Keratinocyte (primary cell): ENCODE results near the gene ANKFN1. TPM values are rescaled to one million over a fixed set of nuclear protein-coding genes. Genes with fewer than 3 reads are reported as not detected.

Experiments used
- DNase-seq: peaks from one replicate; pipeline ENCODE4 v3.0.0-alpha.2; 2011; ENCODE audit warnings: low read depth, missing footprints, low spot score
- FAIRE-seq: peaks from 2 replicates; lab custom pipeline; 2011; peaks lifted over from hg19 to GRCh38; lab: Jason Lieb, UNC
- H2AFZ ChIP-seq: 2 replicates; pipeline ENCODE4 v1.6.0; 2012; ENCODE audit warnings: low read length, control low read depth, inconsistent platforms; ENCODE audit not compliant: control insufficient read depth
- H3K27ac ChIP-seq: 2 replicates; pipeline ENCODE4 v1.5.1; 2011; ENCODE audit warnings: low read length; ENCODE audit not compliant: control insufficient read depth, insufficient read depth
- H3K27me3 ChIP-seq: 3 replicates; pipeline ENCODE4 v1.6.0; 2011; ENCODE audit warnings: low read length; ENCODE audit not compliant: control insufficient read depth, insufficient read depth; ENCODE audit errors: extremely low read depth
- H3K36me3 ChIP-seq, 2 experiments: 2 replicates in 1 of 2; 3 replicates in 1 of 2; pipeline ENCODE4 v1.5.1; 2011; ENCODE audit warnings: low read length in 2 of 2, mild to moderate bottlenecking in 1 of 2; ENCODE audit not compliant: control insufficient read depth in 2 of 2, insufficient read depth in 2 of 2; ENCODE audit errors: extremely low read depth in 1 of 2
- H3K4me1 ChIP-seq: 3 replicates; pipeline ENCODE4 v1.5.1; 2011; ENCODE audit warnings: low read length; ENCODE audit not compliant: control insufficient read depth, insufficient read depth; ENCODE audit errors: extremely low read depth
- H3K4me2 ChIP-seq: 3 replicates; pipeline ENCODE4 v1.6.0; 2011; ENCODE audit warnings: low read depth, low read length; ENCODE audit not compliant: control insufficient read depth, insufficient read depth; ENCODE audit errors: extremely low read depth
- H3K4me3 ChIP-seq, 3 experiments: fragments of 200-600 bp in 1 of 3; sonication (generic) in 1 of 3; 2 replicates in 2 of 3; 3 replicates in 1 of 3; pipeline ENCODE4 v1.5.1; 2011 to 2016; ENCODE audit warnings: low read length in 3 of 3, mild to moderate bottlenecking in 3 of 3, control low read depth in 2 of 3, inconsistent platforms in 1 of 3, low read depth in 1 of 3, mixed read lengths in 1 of 3, mixed run types in 1 of 3, moderate library complexity in 1 of 3; ENCODE audit not compliant: control insufficient read depth in 2 of 3, insufficient read depth in 2 of 3; ENCODE audit errors: extremely low read depth in 1 of 3
- H3K79me2 ChIP-seq: 2 replicates; pipeline ENCODE4 v1.6.0; 2012; ENCODE audit warnings: low read length; ENCODE audit not compliant: control insufficient read depth, insufficient read depth
- H3K9ac ChIP-seq: 3 replicates; pipeline ENCODE4 v1.6.0; 2011; ENCODE audit warnings: low read length; ENCODE audit not compliant: control insufficient read depth, insufficient read depth; ENCODE audit errors: extremely low read depth
- H3K9me1 ChIP-seq: 3 replicates; pipeline ENCODE4 v1.6.0; 2011; ENCODE audit warnings: low read length; ENCODE audit not compliant: control insufficient read depth, insufficient read depth; ENCODE audit errors: extremely low read depth
- H3K9me3 ChIP-seq: 2 replicates; pipeline ENCODE4 v1.5.1; 2012; ENCODE audit warnings: low read depth, low read length; ENCODE audit not compliant: control insufficient read depth
- H4K20me1 ChIP-seq: 3 replicates; pipeline ENCODE4 v1.6.0; 2011; ENCODE audit warnings: low read length; ENCODE audit not compliant: control insufficient read depth, insufficient read depth; ENCODE audit errors: extremely low read depth
- EZH2 ChIP-seq: IDR thresholded peaks from one replicate; pipeline ENCODE4 v1.6.1; 2012; ENCODE audit warnings: inconsistent platforms, mild to moderate bottlenecking, low read length, moderate library complexity
- dilution Hi-C: fragments of 300-500 bp; cut with MboI; formaldehyde crosslinking; loops from one replicate; pipeline ENCODE4 v1.7.0; 2020; ENCODE audit warnings: low sequenced_read_pairs; ENCODE audit not compliant: extremely low pct_ligation_motif_present
- polyA plus RNA-seq, 5 experiments: library from polyadenylated mRNA; depleted of rRNA in 3 of 5; stranded (reverse) in 3 of 5; stranded (forward) in 1 of 5; unstranded in 1 of 5; fragments of >200 nt; gene quantifications; 1 replicate in 1 of 5; 2 replicates in 3 of 5; 3 replicates in 1 of 5; pipeline versions ENCODE4 v1.2.1 to v1.2.3, GENCODE V29; 2011 to 2012; ENCODE audit warnings: missing spikeins in 2 of 5, low read depth in 1 of 5, low replicate concordance in 1 of 5
- TF ChIP-seq, protein P1 (sequence below), 3 experiments: IDR thresholded peaks in 1 of 3; conservative IDR thresholded peaks in 1 of 3; optimal IDR thresholded peaks in 1 of 3; 2 replicates in 2 of 3; 3 replicates in 1 of 3; pipeline versions ENCODE3 to v1.5.1; 2011; ENCODE audit warnings: low read length in 3 of 3, mild to moderate bottlenecking in 3 of 3, moderate library complexity in 2 of 3, control low read depth in 1 of 3, inconsistent platforms in 1 of 3; ENCODE audit not compliant: insufficient read depth in 2 of 3; ENCODE audit errors: extremely low read depth in 1 of 3

Gene ANKFN1
- polyA plus RNA-seq, 1 donor (not counting 4 experiments of a cell fraction or from before 2014, with no cell fraction given) = 0.12 TPM

GRCh38 chr17:56109836-56110235 lies 43.4 kb upstream of the ANKFN1 start:
- Histone ChIP-seq H3K36me3 (no peaks in the 10 kb centered on the region), H3K27me3 (no peaks in the 10 kb centered on the region), H3K79me2 (no peaks in the 10 kb centered on the region), H3K4me2 (no peak overlapping the region), H3K9ac (no peak overlapping the region), H4K20me1 (no peaks in the 10 kb centered on the region), H3K27ac (no peak overlapping the region), H3K9me3 (no peaks in the 10 kb centered on the region), H2AFZ (no peak overlapping the region), H3K9me1 (no peaks in the 10 kb centered on the region), H3K4me1 (no peaks in the 10 kb centered on the region), H3K4me3 (no peak overlapping the region)
- FAIRE-seq = no peak
- no peak for DNase-seq
- TF ChIP-seq EZH2 = no peak
- TF ChIP-seq, protein P1, sequence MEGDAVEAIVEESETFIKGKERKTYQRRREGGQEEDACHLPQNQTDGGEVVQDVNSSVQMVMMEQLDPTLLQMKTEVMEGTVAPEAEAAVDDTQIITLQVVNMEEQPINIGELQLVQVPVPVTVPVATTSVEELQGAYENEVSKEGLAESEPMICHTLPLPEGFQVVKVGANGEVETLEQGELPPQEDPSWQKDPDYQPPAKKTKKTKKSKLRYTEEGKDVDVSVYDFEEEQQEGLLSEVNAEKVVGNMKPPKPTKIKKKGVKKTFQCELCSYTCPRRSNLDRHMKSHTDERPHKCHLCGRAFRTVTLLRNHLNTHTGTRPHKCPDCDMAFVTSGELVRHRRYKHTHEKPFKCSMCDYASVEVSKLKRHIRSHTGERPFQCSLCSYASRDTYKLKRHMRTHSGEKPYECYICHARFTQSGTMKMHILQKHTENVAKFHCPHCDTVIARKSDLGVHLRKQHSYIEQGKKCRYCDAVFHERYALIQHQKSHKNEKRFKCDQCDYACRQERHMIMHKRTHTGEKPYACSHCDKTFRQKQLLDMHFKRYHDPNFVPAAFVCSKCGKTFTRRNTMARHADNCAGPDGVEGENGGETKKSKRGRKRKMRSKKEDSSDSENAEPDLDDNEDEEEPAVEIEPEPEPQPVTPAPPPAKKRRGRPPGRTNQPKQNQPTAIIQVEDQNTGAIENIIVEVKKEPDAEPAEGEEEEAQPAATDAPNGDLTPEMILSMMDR (optimal IDR thresholded peaks at IDR 0.05 in 1 of 3, IDR thresholded peaks at IDR 0.05 in 1 of 3, conservative IDR thresholded peaks at IDR 0.05 in 1 of 3; ENCODE audit: extremely low read depth in 1 of 3, insufficient read depth in 2 of 3, low read length in 3 of 3) = no peak
- dilution Hi-C loops = no loop called here

DNA sequence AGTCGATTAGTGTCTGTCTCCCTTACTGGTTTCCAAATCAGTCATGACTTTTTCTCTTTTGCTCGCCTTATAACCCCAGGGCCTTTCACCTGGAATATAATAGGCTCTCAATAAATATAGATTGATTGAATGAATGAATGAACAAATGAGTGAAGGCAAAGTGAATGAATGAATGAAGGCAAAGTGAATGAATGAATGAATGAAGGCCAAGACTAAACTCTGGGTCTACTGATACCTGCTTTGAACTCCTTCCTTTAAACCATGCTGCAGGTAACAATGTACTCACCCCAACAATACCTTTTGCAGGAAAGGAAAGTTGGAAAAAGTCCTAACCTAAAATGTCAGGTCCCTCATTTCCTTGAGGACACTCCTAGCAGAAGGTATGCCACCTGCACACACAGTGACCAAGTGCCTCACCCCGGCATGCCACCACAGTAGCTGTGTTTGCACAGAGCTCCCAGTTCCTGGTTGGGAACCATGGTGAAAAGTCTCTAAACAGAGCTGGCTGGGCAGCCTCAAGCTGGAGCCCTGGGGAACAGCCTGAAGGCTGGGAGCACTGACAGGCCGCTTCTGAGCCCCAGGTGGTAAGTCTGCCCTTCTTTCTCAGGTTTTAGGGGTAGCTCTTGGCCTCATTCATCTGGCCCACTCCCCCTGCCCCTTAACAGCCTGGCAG lies 42.7 kb upstream of the ANKFN1 start:
- dilution Hi-C loops = no loop called here
- FAIRE-seq (no peak), DNase-seq (no peak)

More for the DNA sequence above, 42.7 kb upstream of the ANKFN1 start:
- Histone ChIP-seq H3K4me3 (no peak overlapping the region), H2AFZ (no peak overlapping the region), H3K36me3 (no peaks in the 10 kb centered on the region), H3K27me3 (no peaks in the 10 kb centered on the region), H3K4me1 (no peaks in the 10 kb centered on the region), H3K4me2 (no peak overlapping the region), H3K79me2 (no peaks in the 10 kb centered on the region), H3K9me3 (no peaks in the 10 kb centered on the region), H3K27ac (no peak overlapping the region), H4K20me1 (no peaks in the 10 kb centered on the region), H3K9ac (no peak overlapping the region), H3K9me1 (no peaks in the 10 kb centered on the region)
- no peak for TF ChIP-seq EZH2
- TF ChIP-seq, protein P1 (optimal IDR thresholded peaks at IDR 0.05 in 1 of 3, IDR thresholded peaks at IDR 0.05 in 1 of 3, conservative IDR thresholded peaks at IDR 0.05 in 1 of 3; ENCODE audit: extremely low read depth in 1 of 3, insufficient read depth in 2 of 3, low read length in 3 of 3) = no peak
